Measurements from ENCODE around the gene NAA50. TPM values are rescaled to one million over a fixed set of nuclear protein-coding genes. Genes with fewer than 3 reads are reported as not detected.

The NAA50 gene
- total and polyA plus RNA-seq, 2 of the 13 experiments (the other 11 are each of a cell fraction or from before 2014, with no cell fraction given): 30.2 to 233 TPM

DNA sequence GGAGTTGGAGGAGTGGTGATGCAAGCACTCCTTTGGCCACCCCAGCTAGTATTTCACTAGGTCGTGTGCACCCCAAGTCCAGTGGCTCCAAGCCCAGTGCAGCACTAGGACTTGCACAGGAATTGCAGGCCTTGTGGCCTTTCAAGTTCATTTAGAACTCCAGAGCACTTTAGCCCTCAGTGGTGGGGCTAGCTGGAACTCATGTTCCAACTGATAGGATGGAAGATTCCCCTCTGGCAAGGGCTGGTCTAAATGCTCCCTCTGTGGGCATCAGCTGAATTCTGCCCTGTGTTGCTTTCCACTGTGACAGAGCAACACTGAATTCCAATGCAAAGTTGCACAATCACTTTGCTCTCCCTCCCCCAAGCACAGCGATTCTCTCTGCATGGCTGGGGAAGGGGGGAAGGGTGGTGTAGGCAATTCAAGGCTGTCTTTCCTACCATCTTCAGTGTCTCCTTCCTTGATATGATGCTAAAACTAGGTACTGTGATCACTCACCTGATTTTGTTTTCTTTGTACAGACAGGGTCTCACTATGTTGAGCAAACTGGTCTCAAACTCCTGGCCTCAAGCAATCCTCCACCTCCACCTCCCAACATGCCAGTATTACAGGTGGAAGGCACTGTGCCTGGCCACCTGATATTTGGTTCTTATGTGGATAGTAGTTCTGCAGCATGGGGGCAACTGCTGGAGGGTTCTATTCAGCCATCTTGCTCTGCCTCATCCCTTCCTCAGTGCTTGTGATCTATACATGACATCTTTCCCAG is 59.9 kb downstream of the NAA50 start (continued):
- TF ChIP-seq, protein P1, sequence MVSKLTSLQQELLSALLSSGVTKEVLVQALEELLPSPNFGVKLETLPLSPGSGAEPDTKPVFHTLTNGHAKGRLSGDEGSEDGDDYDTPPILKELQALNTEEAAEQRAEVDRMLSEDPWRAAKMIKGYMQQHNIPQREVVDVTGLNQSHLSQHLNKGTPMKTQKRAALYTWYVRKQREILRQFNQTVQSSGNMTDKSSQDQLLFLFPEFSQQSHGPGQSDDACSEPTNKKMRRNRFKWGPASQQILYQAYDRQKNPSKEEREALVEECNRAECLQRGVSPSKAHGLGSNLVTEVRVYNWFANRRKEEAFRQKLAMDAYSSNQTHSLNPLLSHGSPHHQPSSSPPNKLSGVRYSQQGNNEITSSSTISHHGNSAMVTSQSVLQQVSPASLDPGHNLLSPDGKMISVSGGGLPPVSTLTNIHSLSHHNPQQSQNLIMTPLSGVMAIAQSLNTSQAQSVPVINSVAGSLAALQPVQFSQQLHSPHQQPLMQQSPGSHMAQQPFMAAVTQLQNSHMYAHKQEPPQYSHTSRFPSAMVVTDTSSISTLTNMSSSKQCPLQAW (CRISPR knock-in tag; IDR thresholded peaks at IDR 0.05): 0 out of 2 replicates have a peak, but pooled peaks have one; percentile 37
- no peak for TF ChIP-seq MTA3 (CRISPR knock-in tag; IDR thresholded peaks at IDR 0.05)
- peak; percentile 52; the same call in 1 of the 2 replicates for TF ChIP-seq KDM6A (CRISPR knock-in tag; IDR thresholded peaks at IDR 0.05; ENCODE audit: low read depth)
- TF ChIP-seq ZNF24 (IDR thresholded peaks at IDR 0.05): no peak
- no peak for TF ChIP-seq JDP2 (CRISPR knock-in tag; IDR thresholded peaks at IDR 0.05; ENCODE audit: borderline replicate concordance)
- TF ChIP-seq, protein P2, sequence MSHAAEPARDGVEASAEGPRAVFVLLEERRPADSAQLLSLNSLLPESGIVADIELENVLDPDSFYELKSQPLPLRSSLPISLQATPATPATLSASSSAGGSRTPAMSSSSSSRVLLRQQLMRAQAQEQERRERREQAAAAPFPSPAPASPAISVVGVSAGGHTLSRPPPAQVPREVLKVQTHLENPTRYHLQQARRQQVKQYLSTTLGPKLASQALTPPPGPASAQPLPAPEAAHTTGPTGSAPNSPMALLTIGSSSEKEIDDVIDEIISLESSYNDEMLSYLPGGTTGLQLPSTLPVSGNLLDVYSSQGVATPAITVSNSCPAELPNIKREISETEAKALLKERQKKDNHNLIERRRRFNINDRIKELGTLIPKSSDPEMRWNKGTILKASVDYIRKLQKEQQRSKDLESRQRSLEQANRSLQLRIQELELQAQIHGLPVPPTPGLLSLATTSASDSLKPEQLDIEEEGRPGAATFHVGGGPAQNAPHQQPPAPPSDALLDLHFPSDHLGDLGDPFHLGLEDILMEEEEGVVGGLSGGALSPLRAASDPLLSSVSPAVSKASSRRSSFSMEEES (CRISPR knock-in tag; IDR thresholded peaks at IDR 0.05): 0 out of 2 replicates have a peak, but pooled peaks have one; percentile 28
- TF ChIP-seq ZNF703 (CRISPR knock-in tag; IDR thresholded peaks at IDR 0.05; ENCODE audit: borderline replicate concordance): no peak
- no peak for TF ChIP-seq AGO1 (IDR thresholded peaks at IDR 0.05; ENCODE audit: low read depth, low read length, poor library complexity, severe bottlenecking)
- no peak for TF ChIP-seq SP5 (CRISPR knock-in tag; IDR thresholded peaks at IDR 0.05; ENCODE audit: borderline replicate concordance, low read depth)
- TF ChIP-seq, protein P3, sequence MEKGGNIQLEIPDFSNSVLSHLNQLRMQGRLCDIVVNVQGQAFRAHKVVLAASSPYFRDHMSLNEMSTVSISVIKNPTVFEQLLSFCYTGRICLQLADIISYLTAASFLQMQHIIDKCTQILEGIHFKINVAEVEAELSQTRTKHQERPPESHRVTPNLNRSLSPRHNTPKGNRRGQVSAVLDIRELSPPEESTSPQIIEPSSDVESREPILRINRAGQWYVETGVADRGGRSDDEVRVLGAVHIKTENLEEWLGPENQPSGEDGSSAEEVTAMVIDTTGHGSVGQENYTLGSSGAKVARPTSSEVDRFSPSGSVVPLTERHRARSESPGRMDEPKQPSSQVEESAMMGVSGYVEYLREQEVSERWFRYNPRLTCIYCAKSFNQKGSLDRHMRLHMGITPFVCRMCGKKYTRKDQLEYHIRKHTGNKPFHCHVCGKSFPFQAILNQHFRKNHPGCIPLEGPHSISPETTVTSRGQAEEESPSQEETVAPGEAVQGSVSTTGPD (CRISPR knock-in tag; IDR thresholded peaks at IDR 0.05): no peak
- TF ChIP-seq, protein P4, sequence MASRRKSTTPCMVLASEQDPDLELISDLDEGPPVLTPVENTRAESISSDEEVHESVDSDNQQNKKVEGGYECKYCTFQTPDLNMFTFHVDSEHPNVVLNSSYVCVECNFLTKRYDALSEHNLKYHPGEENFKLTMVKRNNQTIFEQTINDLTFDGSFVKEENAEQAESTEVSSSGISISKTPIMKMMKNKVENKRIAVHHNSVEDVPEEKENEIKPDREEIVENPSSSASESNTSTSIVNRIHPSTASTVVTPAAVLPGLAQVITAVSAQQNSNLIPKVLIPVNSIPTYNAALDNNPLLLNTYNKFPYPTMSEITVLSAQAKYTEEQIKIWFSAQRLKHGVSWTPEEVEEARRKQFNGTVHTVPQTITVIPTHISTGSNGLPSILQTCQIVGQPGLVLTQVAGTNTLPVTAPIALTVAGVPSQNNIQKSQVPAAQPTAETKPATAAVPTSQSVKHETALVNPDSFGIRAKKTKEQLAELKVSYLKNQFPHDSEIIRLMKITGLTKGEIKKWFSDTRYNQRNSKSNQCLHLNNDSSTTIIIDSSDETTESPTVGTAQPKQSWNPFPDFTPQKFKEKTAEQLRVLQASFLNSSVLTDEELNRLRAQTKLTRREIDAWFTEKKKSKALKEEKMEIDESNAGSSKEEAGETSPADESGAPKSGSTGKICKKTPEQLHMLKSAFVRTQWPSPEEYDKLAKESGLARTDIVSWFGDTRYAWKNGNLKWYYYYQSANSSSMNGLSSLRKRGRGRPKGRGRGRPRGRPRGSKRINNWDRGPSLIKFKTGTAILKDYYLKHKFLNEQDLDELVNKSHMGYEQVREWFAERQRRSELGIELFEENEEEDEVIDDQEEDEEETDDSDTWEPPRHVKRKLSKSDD (CRISPR knock-in tag; IDR thresholded peaks at IDR 0.05; ENCODE audit: low read depth): 0 out of 2 replicates have a peak, but pooled peaks have one; percentile 24
- TF ChIP-seq SMC3 (IDR thresholded peaks at IDR 0.05; ENCODE audit: low read length): peak; percentile 39; the same call in 1 of the 2 replicates
- TF ChIP-seq, protein P5, sequence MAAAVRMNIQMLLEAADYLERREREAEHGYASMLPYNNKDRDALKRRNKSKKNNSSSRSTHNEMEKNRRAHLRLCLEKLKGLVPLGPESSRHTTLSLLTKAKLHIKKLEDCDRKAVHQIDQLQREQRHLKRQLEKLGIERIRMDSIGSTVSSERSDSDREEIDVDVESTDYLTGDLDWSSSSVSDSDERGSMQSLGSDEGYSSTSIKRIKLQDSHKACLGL (CRISPR knock-in tag; IDR thresholded peaks at IDR 0.05): no peak
- TF ChIP-seq MTA1 (CRISPR knock-in tag; IDR thresholded peaks at IDR 0.05; ENCODE audit: borderline replicate concordance): 0 out of 2 replicates have a peak, but pooled peaks have one; percentile 27
- TF ChIP-seq, protein P6, sequence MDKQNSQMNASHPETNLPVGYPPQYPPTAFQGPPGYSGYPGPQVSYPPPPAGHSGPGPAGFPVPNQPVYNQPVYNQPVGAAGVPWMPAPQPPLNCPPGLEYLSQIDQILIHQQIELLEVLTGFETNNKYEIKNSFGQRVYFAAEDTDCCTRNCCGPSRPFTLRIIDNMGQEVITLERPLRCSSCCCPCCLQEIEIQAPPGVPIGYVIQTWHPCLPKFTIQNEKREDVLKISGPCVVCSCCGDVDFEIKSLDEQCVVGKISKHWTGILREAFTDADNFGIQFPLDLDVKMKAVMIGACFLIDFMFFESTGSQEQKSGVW (CRISPR knock-in tag; IDR thresholded peaks at IDR 0.05; ENCODE audit: borderline replicate concordance): no peak

All from HepG2 (cell line).